GM19238 (cell line): ENCODE measurements around the gene TSPAN10.
A peak's percentile ranks its signal among the peaks of the same experiment; 100 is the strongest.

ENCODE experiments used
- DNase-seq: peaks from one replicate; pipeline ENCODE4 v3.0.0; 2011; ENCODE audit warnings: low spot score; ENCODE audit not compliant: insufficient read length

TSPAN10 gene

GRCh38 chr17:81631482-81631881 is 5.5 kb upstream of the TSPAN10 start:
- no peak for DNase-seq

DNA sequence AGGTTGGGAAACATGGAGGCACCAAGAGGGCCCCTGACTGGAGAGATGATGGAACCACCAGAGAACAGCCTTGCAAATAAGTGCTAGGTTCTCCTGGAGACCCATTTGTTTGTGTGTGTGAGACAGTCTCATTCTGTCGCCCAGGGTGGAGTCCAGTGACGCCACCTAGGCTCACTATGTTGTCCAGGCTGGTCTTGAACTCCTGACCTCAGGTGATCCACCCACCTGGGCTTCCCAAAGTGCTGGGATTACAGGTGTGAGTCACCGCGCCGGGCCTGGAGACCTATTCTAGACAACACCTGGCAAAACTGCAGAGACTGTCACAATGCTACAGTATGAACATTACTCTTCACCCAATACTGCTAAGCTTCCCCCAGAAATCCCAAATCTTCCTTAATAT is 1.6 kb upstream of the TSPAN10 start:
- no peak for DNase-seq

DNA sequence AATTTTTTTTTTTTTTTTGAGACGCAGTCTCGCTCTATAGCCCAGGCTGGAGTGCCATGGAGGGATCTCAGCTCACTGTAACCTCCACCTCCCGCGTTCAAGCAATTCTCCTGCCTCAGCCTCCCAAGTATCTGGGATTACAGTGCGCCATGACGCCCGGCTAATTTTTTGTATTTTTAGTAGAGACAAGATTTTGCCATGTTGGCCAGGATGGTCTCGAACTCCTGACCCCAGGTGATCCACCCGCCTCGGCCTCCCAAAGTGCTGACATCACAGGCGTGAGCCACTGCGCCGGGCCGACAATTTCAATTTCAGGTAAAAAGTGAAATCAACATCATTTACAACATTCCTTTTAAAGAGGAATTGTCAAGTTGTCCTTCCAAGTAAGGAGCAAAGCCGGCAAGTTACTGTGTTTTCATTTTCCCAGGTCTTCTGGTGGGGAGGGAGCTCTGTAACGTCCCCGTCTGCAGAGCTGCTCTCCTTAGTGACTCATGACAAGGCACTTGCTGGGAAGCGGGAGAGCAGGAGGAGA is 957 bp upstream of the TSPAN10 start:
- no peak for DNase-seq

GRCh38 chr17:81638683-81639082 is 1.7 kb downstream of the TSPAN10 start:
- DNase-seq: no peak

- DNase-seq: no peak
Measured at GRCh38 chr17:81640011-81640410, 3.0 kb downstream of the TSPAN10 start.

DNA sequence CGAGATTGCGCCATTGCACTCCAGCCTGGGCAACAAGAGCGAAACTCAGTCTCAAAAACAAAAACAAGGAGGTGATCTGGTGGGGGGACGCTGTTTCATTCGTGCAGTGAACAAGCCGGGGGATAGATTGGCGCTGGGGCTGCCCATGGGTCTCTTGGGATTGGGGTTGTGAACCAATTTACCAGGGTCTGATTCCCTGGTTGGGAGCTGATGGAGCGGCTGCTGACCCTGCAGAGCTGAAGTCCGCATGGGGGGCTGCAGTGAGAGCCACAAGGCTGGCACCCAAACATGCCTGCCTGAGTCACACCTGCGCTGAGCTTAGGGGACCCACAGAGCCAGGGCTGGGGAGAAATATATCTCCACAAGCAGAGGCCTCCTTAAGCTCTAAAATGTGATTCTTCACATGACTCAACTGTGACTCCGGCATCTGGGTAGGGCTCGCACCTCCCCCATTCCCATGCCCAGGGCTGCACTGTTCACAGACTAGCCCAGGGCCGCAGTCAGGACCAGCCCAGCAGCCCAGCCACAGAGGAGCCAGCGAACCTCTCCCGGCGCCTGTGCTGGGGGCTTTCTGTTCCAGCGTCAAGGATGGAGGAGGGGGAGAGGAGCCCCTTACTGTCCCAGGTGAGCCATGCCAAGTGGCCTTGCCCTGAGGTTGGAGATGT is 5.0 kb downstream of the TSPAN10 start:
- DNase-seq: no peak

GRCh38 chr17:81644496-81644895 is 7.5 kb downstream of the TSPAN10 start:
- DNase-seq: no peak

GRCh38 chr17:81644976-81645952 is 8.3 kb downstream of the TSPAN10 start:
- DNase-seq: no peak

GRCh38 chr17:81646869-81647600 is 10.0 kb downstream of the TSPAN10 start:
- no peak for DNase-seq

DNA sequence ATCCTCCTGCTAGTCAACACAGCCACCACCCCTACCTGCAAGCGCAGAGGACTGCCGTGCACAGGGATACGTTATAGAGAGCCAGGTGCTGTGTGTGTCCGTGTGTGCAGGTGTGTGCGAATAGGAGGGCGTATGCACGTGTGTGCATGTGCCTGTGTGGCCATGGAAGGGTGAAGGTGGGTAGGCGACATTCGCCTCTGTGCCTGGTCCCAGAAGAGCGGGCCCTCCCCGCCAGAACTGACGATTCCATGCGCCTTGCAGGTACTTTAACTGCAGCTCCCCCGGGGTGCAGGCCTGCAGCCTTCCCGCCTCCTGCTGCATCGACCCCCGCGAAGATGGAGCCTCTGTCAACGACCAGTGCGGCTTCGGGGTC is 10.6 kb downstream of the TSPAN10 start:
- DNase-seq: no peak

GRCh38 chr17:81648013-81648706 is 11.2 kb downstream of the TSPAN10 start:
- no peak for DNase-seq

- no peak for DNase-seq
Measured at GRCh38 chr17:81648707-81649085, 11.7 kb downstream of the TSPAN10 start.

DNA sequence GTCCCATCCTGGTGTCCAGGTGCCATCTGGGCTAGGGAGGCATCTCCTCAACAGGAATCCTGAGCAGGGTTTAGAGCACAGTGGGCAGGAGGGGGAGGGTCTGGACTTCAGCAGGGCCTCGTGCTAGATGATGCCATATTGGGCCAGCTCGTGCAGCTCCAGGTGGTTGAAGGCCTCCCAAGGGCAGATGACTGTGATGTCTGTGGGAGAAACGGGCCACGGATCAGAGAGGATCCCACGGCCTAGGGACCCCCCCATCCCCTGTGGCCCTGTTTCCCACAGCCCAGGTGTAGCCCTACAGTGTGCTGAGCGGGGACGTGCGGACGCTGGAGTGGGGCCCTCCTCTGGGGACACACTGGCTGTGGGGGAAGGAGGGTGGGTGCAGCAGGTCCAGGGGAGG is 14.0 kb downstream of the TSPAN10 start:
- no peak for DNase-seq

DNA sequence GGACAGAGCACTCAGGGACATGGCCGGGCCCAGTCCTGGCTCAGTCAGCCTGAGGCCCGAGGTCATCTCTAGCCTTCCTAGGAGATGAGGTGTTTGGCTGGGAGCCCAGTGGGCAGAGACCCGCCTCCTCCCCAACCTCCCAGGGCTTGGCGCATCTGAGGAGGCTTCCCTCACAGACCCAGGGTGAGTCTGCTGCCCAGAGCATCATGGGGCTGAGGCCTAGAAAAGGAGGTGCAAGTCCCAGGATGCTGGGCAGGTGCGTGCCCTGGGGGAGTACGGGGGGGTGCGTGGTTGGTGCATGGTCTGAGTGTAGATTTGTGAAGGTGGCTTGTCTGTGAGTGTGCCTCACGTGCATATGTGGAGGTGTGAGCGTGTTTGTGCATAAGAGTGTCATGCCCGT is 14.7 kb downstream of the TSPAN10 start:
- no peak for DNase-seq

GRCh38 chr17:81652906-81653771 is 16.1 kb downstream of the TSPAN10 start:
- DNase-seq: peak; percentile 65

DNA sequence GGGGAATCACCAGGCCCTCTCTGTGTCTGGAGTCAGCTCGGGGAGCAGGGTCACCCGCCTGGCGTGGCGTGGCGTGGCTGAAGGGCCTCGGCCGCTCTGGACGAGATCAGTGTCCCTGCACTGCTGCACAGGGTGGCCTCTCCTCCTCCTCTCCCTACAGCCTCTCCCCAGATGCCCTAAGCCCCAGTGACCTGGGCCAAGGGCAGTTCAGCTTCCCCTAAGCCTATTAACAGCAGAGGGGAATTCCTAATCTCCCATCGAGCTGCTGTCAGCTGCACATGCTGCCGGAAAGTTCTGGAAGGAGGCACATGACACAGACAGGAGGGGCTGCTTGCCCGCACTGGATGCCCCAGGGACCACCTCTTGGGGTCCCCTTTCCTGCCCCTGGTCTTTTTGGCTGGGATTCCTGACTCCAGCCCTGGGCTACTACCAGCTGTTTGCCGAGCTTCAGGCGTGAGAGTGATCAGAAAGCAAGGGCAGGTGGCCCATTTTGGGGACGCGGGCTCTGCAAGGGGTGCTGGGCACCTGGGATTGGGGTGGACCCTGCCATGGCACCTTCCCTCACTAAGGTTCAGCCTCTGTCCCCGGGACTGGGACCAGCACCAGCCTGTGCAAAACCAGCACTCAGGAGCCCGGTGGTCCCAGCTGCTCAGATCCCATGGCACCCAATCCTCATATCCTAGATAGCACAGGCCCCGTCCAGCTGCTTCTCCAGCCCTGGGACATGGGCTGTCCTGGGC is 18.6 kb downstream of the TSPAN10 start:
- DNase-seq: no peak

- no peak for DNase-seq
Measured at GRCh38 chr17:81656118-81656743, 19.2 kb downstream of the TSPAN10 start, which contains the start of gene PDE6G. TSS of gene PDE6G (minus strand) at chr17:81656542. CDS start at chr17:81653305, 3,237 bp downstream.

- no peak for DNase-seq
Measured at GRCh38 chr17:81656835-81657234, 19.8 kb downstream of the TSPAN10 start.

GRCh38 chr17:81659038-81659437 is 22.0 kb downstream of the TSPAN10 start:
- DNase-seq: no peak
